Stimulated activated CD8-positive, alpha-beta memory T cell treated with anti-CD3 and anti-CD28 coated beads, Interleukin-15, amount 100 ng/mL, for 48 hours (primary cell): ENCODE measurements around the gene APBB2.
A peak's percentile ranks its signal among the peaks of the same experiment; 100 is the strongest.

ENCODE experiments used
- DNase-seq, 2 donors: peaks; one replicate each; pipeline ENCODE4 v3.0.0-alpha.2; 2020; ENCODE audit warnings: low read depth in 2 of 2

APBB2 gene

GRCh38 chr4:40856277-40856839 is 358.0 kb downstream of the APBB2 start:
- no peak for DNase-seq

DNA sequence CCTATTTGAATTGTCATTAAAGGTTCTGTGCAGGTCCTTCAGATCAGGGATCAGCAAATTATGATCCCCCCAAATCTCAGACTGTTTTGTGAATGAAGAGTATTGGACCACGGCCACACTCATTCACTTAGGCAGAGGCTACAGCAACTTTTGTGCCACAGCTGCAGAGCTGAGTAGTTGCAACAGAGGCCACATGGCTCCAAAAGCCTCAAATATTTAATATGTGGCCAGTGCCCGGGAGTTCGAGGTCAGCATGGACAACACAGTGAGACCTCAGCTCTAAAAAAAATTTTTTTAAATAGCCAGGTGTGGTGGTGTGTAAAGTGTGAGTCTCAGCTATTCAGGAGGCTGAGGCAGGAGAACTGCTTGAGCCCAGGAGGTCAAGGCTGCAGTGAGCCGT is 363.8 kb downstream of the APBB2 start:
- no peak for DNase-seq

DNA sequence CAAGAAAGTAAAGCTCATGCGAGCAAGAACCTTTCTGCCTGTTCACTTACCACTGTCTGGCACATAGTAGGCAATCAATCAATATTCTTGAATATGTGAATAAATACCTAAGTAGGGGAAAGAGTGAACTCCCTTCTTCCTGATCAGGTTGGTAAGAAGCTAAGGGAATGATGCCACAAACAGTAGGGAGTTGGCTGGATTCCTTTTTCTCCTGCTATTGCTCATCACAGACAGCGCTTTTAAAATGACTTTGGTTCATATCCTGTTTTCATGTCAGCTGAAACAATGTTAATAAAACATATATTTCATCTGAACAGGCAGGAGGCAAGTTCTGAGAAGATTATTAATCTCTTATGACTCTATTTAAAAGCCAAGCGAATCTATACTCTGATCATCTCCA is 365.4 kb downstream of the APBB2 start:
- DNase-seq, result no peak

DNA sequence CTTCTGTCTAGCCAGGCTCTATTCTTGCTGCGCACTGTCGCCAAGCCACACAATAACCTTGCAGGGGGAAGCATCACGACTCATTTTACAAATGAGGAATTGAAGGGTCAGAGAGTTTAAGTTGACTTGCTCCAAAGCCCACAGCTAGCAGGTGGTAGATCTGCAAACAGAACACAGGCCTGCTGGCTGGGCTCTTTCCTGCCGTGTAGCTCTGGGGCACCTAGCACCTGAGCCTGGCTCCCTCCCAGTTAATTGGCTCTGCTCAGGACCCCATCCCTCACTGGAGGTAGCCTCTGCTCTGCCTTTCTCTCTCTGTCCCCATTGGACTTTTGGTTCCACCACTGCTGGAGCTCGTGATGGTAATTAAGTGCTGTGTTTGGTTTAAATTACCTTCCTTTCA is 366.1 kb downstream of the APBB2 start:
- no peak for DNase-seq

DNA sequence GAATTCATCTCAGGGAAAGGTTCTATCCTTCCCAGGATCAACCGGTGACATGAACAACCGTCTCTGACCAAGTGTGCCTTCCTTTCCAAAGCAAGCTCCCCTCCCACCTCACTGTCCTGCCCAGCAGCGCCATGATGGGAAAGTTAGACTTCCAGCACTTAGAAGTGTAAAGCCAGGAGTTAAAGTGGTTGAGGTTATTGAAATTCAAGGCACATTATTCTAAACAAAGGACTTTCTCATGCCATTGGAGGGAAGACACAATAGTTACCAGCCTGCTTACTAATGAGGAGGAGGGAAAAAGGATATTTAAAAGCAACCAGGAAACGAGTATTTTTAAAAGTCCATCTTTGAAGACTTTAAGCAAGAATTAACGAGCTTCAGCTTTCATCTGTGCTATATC is 367.8 kb downstream of the APBB2 start:
- DNase-seq, result no peak

DNA sequence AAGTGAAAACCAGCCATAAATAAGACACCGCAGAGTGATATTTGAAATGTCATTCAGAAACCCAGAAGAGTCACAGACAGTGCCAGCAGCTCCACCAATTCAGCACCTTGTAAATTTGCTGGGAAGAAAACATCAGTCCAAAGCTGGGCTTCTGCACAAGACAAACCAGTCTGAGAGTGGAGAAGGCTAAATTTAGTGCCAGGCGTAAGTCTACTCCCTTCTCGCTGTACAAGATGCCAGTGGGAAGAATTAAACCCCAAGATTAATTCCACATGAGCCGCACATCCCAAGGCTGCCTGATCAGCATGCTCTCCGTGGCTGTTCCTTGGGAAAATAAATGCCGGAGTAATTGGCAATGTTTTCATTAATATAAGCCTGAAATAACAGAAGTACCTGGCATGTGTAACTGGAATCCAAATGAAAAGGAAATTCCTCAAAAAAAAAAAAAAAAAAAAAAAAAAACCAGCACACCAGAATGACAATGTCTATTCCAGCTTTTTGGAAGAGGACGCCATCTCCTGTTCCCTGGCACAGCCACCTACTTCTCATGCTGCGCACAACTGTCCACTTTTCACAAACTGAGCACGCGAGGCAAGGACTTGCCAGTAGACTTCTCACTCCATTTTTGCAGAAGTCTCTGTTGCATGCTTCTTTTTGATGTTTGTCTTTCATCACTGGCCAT is 369.0 kb downstream of the APBB2 start:
- no peak for DNase-seq

GRCh38 chr4:40844261-40844660 is 370.1 kb downstream of the APBB2 start:
- no peak for DNase-seq

- DNase-seq, result peak in 1 of 2 donors; percentile 8
These were observed 370.6 kb downstream of the APBB2 start for GRCh38 chr4:40843696-40844095.

DNA sequence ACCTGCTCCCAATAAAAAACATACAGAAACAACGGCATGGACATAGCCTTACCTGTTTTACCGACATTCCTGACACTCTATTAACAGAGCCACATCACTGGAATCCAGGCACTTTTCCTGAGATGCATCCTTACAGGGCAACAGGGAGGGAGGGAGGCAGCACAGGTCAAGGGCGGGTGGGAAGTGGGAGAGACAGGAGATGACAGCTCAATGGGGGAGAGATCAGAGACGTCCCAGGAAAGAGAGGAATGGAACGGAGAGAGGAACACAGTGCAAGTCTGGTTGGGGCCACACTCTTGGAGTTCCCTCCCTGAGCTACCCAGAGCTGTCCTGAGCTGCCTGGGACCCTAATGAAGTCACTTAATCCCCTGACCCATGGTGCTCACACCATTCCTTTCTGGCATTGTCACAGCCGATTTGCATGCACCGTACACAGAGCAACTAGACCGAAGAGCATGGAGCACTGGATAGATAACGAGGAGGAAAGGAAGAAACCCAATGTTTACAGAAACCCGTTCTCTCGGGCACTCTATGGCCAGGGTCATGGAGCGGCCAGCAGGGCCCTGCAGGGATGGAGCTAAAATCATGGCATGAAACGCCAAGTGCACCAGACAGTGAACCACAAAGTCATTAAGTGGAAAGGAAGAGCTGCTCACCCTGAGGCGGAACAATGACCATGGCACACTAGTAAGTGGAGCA is 371.5 kb downstream of the APBB2 start:
- no peak for DNase-seq

DNA sequence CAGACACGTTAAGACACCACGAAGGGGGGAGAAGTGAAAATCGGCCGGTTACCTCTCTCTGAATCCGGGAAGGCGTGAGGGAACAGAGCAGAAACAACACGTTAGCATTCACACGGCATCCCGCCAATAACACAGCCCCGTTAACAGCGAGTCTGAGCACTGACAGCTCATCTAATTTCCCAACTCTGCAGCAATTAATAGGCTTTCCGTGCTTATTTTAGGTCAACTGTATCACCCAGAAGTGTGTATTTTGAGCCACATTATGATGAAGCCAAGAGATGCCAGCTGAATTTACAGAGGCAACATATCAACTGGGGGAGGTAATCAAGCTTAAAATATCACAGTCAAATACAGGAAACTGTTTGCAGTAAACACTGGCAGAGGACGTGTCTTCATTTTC is 372.0 kb downstream of the APBB2 start:
- no peak for DNase-seq

GRCh38 chr4:40840985-40841571 is 373.3 kb downstream of the APBB2 start:
- DNase-seq, result peak; percentile 65 to 74

GRCh38 chr4:40840255-40840984 is 373.9 kb downstream of the APBB2 start:
- DNase-seq, result no peak

- DNase-seq, result no peak
These were observed 375.6 kb downstream of the APBB2 start for GRCh38 chr4:40838742-40839141.

DNA sequence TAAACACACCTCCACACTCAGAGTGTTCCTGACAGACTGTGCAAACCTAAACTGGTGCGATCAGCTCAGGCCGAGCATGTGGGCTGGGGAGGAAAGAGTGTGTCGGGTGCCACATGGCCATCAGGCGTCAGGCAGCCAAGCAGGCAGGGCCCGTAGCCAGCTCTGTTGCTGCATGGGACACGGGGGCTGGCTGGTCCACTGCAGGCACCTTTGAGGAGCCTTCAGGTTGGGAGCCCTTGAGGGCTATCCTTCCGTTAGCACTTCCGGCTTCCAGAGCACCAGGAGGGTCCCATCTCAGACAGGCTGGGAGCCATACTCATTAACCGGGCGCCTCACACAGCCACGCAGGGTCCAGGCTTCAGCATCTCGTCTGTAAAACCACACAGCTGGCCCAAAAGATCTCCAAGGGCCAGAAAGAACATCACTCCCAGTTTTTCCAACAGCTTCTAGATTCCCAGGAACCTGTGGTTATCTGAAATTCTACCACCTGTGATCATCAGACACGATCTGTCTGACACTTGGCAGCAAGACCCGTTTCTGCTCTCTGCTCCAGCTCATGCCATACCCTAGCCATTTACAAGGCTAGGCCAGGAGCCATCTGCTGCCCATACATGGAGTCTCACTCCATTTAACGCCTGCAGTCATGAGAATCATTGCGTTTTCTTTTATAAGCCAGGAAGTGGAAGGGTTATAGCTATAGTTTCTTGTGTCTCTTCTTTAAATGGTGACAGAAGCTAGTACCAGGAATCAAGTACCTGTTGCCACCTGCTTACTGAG is 377.1 kb downstream of the APBB2 start:
- no peak for DNase-seq

GRCh38 chr4:40833212-40833611 is 381.1 kb downstream of the APBB2 start:
- no peak for DNase-seq

DNA sequence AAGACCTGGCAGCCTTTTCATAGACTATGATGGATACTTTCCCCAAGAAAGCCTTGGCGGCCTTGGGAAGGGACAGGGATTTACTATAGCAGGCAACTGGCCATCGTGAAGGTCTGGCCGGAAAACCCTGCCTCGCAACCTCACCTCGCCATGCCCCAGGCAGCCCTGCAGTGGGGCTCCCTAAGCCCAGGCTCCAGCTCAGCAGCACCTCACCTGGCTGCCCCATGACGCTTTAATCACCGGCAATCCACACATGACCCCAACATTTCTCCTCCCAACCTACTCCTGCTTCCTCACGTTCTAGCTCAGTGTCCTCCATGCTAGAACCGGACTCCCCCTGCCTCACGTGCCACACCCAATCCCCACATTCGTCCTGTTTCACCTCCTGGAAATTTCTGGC is 382.2 kb downstream of the APBB2 start:
- no peak for DNase-seq

DNA sequence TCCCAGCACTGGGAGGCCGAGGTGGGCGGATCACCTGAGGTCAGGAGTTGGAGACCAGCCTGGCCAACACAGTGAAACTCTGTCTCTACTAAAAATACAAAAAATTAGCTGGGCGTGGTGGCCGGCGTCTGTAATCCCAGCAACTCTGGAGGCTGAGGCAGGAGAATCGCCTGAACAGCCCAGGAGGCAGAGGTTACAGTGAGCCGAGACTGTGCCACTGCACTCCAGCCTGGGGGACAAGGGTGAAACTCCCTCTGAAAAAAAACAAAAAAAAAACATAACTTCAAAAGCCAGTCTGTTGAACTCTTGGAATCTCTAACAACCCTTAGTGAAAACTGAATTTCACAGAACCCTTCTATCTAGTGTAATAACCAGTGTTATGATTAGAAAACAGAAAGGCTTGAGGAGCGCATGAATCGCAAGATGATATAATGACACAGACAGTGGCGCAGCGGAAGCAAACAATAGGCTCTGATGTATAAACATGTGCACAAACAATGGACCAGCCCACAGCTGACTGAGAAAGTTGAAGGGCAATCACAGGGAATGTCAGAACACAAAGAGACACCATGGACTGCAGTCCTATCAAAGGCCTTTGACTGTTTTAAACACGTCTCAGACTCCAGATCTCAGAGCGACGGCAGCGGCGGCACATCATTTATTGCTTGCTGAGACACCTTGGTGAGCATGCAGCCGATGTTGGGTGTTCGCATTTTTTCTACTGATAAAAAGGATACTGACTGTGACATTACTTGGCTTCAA is 383.0 kb downstream of the APBB2 start:
- no peak for DNase-seq

DNA sequence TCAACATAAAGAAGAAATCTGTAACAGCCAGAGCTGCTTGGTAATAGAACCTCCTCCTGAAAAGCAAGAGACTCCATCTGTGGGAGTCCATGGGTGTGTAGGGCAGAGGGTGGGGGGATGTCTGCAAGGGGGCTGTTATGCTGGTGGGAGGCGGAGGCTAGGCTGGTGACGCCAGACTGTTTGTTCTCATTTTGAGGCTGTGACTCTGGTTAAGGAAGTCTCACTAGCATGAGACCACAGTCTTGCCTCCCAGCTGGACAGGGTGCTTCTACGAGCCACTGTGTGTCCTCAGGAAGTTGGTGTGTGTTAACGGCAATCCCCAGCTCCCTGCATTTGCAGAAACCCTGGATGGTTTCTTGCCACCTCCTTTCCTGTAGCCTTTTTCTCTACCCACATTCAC is 384.8 kb downstream of the APBB2 start:
- DNase-seq, result no peak

DNA sequence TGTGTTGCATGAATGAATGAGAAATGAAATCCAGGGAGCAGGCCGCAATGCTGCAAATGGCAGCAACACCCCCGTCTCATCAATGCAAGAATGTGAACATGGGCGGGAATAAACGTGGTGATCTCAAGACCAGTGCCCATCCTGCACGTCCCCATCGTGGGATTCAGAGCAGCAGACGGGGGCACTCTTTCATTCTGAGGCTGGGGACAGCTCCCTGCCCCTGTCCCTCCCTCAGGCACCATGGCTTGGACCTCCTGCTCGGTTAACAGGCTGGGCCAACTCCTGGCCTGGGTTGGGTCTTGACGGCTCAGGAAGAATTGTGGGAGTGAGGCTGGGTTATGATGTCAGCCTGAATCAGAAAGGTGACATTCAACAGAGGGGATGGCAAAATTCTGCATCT is 385.7 kb downstream of the APBB2 start:
- no peak for DNase-seq

DNA sequence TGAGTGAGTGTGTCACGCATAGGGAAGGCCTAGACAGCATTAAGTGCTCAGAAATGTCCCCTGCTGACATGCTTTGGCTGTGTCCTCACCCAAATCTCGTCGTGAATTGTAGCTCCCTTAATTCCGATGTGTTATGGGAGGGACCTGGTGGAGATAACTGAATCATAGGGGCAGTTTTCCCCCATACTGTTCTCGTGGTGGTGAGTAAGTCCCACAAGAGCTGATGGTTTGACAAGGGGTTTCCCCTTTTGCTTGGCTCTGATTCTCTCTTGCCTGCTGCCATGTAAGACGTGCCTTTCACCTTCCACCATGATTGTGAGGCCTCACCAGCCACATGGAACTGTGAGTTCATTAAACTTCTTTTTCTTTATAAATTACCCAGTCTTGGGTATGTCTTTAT is 386.6 kb downstream of the APBB2 start:
- DNase-seq, result no peak

- no peak for DNase-seq
These were observed 387.5 kb downstream of the APBB2 start for GRCh38 chr4:40826821-40827220.
